ENCODE measurements around the gene MYL1. TPM values are rescaled to one million over a fixed set of nuclear protein-coding genes. Genes with fewer than 3 reads are reported as not detected.

MYL1 gene
- polyA plus RNA-seq, 6 donors from 2014 or later, result not detected

DNA sequence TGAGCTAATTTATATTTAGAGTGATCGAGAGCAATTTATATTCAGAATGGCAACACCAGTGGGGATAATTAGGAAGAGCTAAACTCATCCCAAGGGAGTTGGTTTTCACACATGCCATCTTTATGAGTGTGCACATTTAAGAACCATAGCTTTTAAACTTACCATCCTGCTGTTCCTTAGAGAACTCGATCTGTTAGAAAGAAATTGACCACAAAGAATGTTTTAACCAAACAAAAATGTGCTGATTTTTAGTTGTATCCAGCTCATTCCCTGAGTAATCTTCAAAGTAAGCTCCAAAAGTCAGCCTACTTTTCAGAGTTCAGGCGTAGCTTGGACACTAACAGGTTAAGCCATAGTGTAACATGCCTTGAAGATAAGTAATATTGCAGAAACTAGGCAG is 12.6 kb downstream of the MYL1 start:
- Mint-ChIP-seq H3K36me3 (no peaks in the 10 kb centered on the region), H3K4me3 (no peak overlapping the region), H3K27me3 (no peaks in the 10 kb centered on the region), H3K9me3 (peaks cover 0 to 2% (median 0%) of the 10 kb centered on the region in 7 donors), H3K27ac (no peak overlapping the region), H3K4me1 (no peaks in the 10 kb centered on the region)
- ATAC-seq (ENCODE audit: low read depth in 2 of 2) (no peak), DNase-seq (no peak)

DNA sequence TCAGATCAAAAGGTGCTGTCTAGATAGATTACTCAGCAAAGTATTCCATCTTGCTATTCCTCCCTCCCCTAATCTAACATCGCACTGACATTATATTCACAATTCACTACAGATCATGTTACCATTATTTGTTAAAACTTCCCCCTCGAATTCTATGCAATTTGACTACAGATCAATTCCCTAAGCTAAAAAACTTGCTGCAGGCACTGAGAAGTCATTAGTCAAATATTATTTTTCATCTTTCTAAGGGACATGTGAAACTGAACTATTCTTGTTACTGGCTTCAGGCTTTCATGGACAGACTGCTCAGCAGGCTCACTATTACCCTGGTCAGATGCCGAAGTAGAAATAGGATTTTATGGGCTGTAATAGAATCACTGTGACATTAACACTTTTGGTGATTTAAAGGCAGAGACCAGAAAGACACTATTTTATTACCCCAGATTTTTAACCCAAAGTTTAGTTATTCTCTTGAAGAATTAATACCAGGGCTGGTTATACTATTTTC is 15.1 kb downstream of the MYL1 start:
- no peak for ATAC-seq (ENCODE audit: low read depth in 2 of 2)
- H3K27me3 Mint-ChIP-seq, result no peaks in the 10 kb centered on the region
- no peaks in the 10 kb centered on the region for H3K36me3 Mint-ChIP-seq
- H3K4me3 Mint-ChIP-seq, result no peak overlapping the region
- peaks cover 0 to 2% (median 0%) of the 10 kb centered on the region in 7 donors for H3K9me3 Mint-ChIP-seq
- no peak overlapping the region for H3K27ac Mint-ChIP-seq
- no peaks in the 10 kb centered on the region for H3K4me1 Mint-ChIP-seq
- DNase-seq, result no peak

DNA sequence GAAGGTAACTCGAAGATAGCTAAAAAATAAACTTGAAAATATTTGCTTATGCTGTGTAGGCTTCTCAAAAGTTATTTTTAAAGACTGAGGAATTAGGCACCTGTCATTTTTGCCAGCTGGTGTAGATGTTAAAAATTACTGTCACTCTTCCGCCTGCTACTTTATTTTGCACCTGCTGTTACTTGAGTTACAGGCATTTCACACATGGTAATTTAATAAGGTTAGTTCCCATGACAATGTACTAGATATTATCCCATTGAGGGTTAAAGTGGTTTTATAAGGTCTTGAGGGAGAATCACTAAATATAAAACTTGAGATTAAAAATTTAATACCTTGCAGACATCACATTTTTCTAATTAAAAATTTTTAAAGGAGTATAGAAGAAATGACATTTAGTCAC is 26.6 kb downstream of the MYL1 start:
- no peak overlapping the region for H3K4me3 Mint-ChIP-seq
- no peak for DNase-seq
- no peak overlapping the region for H3K27ac Mint-ChIP-seq
- H3K36me3 Mint-ChIP-seq, result no peaks in the 10 kb centered on the region
- no peaks in the 10 kb centered on the region for H3K27me3 Mint-ChIP-seq
- peaks cover 0 to 5% (median 0%) of the 10 kb centered on the region in 3 donors for H3K4me1 Mint-ChIP-seq
- H3K9me3 Mint-ChIP-seq, result peaks cover 4 to 14% (median 7%) of the 10 kb centered on the region in 7 donors
- no peak for ATAC-seq (ENCODE audit: low read depth in 2 of 2)

DNA sequence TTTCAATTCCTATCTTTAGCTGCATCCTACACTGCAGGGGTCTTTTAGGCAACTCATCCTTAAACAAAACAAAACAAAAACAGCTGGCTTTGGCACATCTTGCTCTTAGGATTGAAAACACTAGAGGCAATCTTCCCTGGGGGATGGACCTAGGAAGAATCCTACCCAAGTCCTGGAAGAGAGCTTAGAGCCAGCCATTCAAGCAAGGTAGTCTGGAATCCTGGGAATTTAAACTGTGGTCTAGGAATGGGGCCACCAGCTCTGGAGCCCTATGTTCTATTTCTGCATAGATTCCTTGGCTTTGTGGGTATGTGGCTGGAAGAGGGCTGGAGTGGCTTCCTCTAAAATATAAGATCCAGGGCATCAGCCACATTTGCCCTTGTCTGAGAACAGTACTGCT is 27.7 kb downstream of the MYL1 start:
- H3K27me3 Mint-ChIP-seq, result no peaks in the 10 kb centered on the region
- H3K9me3 Mint-ChIP-seq, result peaks cover 4 to 24% (median 13%) of the 10 kb centered on the region in 7 donors
- H3K4me1 Mint-ChIP-seq, result peaks cover 0 to 5% (median 0%) of the 10 kb centered on the region in 3 donors
- ATAC-seq (ENCODE audit: low read depth in 2 of 2), result no peak
- no peak for DNase-seq
- no peaks in the 10 kb centered on the region for H3K36me3 Mint-ChIP-seq
- H3K27ac Mint-ChIP-seq, result no peak overlapping the region
- H3K4me3 Mint-ChIP-seq, result no peak overlapping the region

DNA sequence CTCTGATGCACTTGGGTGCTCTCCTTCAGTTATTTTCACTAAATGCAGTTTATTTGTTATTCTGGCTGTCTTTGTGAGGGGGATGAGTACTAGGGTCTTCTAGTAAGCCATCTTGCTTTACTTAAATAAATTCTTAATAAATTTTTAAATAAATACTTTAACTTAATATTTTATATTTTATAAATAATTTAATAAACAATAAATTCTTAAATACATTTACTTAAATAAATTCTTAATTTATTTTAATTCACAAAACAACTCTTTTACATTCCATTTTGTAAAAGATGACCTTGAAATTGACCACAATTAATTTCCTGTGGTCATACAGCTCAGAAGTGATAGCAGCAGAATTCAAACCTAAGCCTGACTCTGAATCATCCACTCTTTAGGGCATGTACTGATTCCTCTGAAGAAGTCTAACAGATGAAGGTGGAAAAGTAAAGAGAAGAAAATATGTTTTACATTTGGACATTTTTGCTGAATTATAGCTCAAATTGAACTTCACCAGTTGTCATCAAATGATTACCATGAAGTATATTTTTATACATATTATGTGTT is 28.8 kb downstream of the MYL1 start:
- Mint-ChIP-seq H3K27me3 (no peaks in the 10 kb centered on the region), H3K4me3 (no peak overlapping the region), H3K27ac (no peak overlapping the region), H3K4me1 (peaks cover 0 to 5% (median 0%) of the 10 kb centered on the region in 3 donors), H3K9me3 (peaks cover 4 to 32% (median 13%) of the 10 kb centered on the region in 7 donors), H3K36me3 (no peaks in the 10 kb centered on the region)
- DNase-seq, result no peak
- ATAC-seq (ENCODE audit: low read depth in 2 of 2), result no peak

DNA sequence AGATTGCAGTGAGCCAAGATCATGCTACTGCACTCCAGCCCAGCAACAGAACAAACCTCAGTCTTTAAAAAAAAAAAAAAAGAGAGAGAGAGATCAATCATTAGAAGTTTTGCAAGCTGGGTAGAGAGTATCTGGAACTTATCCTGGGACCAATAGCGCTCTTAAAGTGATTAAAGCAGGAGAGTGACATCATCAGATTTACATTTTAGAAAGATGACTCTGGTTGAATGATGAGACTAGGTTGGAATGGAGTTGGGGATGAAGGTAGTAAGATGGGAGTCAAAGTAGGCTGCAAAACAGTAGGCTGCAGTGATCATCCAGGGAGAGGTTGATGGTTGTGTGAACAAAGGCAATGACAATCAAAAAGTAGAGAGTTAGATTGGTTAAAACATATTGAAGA is 37.8 kb downstream of the MYL1 start:
- Mint-ChIP-seq H3K36me3 (no peaks in the 10 kb centered on the region), H3K27ac (peak overlapping the region in 1 of 6 donors; percentile 65), H3K9me3 (peaks cover 0 to 6% (median 3%) of the 10 kb centered on the region in 7 donors), H3K4me3 (no peak overlapping the region), H3K27me3 (peaks cover 0 to 4% (median 0%) of the 10 kb centered on the region in 3 donors), H3K4me1 (no peaks in the 10 kb centered on the region)
- ATAC-seq (ENCODE audit: low read depth in 2 of 2), result no peak
- no peak for DNase-seq

DNA sequence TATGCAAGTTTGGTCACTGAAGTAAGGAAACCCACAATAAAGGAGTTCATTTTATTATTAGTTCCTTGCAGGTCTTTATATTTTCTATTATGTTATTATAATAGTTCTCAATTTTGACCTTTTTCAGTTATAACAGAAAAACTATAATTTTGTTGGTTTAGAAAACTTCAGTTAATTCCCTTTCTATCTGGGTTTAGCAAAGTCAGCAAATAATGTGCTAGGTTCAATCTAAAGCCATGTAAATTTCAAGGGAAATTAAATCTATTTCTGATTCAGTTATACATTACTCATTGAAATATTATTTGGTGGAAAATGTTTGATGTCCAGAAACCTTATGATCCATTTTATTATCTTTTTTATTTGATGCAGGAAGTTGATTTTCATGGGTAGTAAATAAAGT is 43.7 kb downstream of the MYL1 start:
- peaks cover 0 to 5% (median 0%) of the 10 kb centered on the region in 7 donors for H3K9me3 Mint-ChIP-seq
- no peak for ATAC-seq (ENCODE audit: low read depth in 2 of 2)
- no peak for DNase-seq
- H3K4me1 Mint-ChIP-seq, result no peaks in the 10 kb centered on the region
- no peaks in the 10 kb centered on the region for H3K36me3 Mint-ChIP-seq
- H3K27me3 Mint-ChIP-seq, result peaks cover 0 to 14% (median 0%) of the 10 kb centered on the region in 3 donors
- no peak overlapping the region for H3K27ac Mint-ChIP-seq
- no peak overlapping the region for H3K4me3 Mint-ChIP-seq

DNA sequence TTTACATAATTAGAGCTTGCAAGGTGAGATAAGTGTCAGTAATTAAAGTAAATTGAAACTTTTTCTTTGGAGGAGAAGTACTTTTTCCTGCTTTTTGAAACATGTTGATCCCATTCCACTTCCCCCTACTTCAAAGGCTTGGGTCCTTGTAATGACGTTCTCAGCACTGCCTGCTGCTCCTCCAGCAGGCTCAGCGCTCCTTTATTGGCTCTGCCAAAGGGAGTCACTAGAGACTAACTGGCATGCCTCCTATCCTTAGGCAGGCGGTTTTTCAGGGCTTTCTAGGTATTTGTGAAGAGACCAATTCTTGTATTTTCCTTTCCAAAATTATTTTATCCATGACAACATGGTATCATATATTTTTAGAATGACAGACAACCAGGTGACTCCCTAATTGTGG is 45.8 kb downstream of the MYL1 start:
- Mint-ChIP-seq H3K27ac (no peak overlapping the region), H3K27me3 (peaks cover 0 to 20% (median 0%) of the 10 kb centered on the region in 3 donors), H3K4me3 (no peak overlapping the region), H3K4me1 (no peaks in the 10 kb centered on the region), H3K36me3 (no peaks in the 10 kb centered on the region), H3K9me3 (peaks cover 0 to 5% (median 0%) of the 10 kb centered on the region in 7 donors)
- DNase-seq (no peak), ATAC-seq (ENCODE audit: low read depth in 2 of 2) (no peak)

DNA sequence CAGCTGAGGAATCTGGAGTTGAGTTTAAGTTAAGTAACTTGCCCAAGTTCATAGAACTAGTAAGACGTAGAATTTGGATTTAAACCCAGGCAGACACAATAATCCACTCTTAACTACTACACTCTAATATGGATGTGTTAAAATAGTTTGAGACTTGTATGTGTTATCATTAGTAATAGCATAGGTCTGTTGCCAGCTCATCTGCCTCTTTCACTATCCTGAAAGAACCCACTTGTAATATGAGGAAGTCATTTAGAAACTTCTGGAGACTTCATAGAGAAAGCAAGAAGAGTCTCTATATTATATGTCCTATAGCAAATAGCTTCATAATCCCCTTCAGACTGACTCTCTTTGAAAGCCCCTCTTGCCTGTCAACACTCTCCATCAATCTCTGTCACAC is 46.7 kb downstream of the MYL1 start:
- no peak overlapping the region for H3K4me3 Mint-ChIP-seq
- no peaks in the 10 kb centered on the region for H3K36me3 Mint-ChIP-seq
- H3K9me3 Mint-ChIP-seq, result no peaks in the 10 kb centered on the region
- DNase-seq (no peak), ATAC-seq (ENCODE audit: low read depth in 2 of 2) (no peak)
- peaks cover 0 to 20% (median 0%) of the 10 kb centered on the region in 3 donors for H3K27me3 Mint-ChIP-seq
- no peaks in the 10 kb centered on the region for H3K4me1 Mint-ChIP-seq
- no peak overlapping the region for H3K27ac Mint-ChIP-seq

DNA sequence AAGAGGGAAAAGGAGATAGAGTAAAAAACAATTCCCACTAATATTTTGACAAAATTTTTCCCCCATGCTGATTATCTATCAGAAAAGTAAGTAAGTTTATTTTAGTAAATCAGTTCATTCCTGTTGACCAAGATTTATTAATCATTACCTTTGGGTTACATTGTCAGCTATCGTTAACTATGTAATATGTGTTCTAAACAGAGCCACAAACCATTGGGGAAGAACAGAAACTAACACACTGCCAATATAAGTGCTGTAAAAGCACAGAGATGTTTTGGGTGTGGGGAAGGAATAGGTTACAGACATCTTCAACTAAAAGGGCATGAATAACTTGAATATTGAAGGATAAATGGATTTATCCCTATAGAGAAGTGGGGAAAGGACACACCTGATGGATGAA is 47.3 kb downstream of the MYL1 start:
- H3K4me3 Mint-ChIP-seq, result no peak overlapping the region

DNA sequence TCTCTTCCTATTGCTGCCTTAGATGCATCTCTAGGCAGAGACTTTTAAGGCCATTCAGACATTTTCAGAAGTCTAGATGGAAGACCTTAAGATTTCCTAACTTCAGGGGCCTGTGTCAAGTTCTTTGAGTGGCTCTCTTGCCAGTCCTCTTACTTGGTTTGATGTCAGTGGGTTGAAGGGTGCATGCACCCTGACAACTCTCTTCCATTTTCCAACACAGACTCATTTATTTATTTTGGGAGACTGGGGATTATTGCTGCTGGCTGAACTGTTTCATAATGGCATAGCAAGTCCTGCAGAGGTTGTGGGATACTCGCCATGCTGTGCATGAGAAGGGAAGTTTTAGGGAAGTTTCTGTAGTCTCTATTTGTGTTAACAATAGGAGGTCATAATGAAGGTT is 50.7 kb downstream of the MYL1 start:
- H3K27ac Mint-ChIP-seq, result no peak overlapping the region
- no peaks in the 10 kb centered on the region for H3K9me3 Mint-ChIP-seq
- H3K4me1 Mint-ChIP-seq, result no peaks in the 10 kb centered on the region
- no peak overlapping the region for H3K4me3 Mint-ChIP-seq
- no peaks in the 10 kb centered on the region for H3K36me3 Mint-ChIP-seq
- no peak for ATAC-seq (ENCODE audit: low read depth in 2 of 2)
- DNase-seq, result no peak
- peaks cover 0 to 20% (median 0%) of the 10 kb centered on the region in 3 donors for H3K27me3 Mint-ChIP-seq

More for the DNA sequence above, 47.3 kb downstream of the MYL1 start:
- peaks cover 0 to 20% (median 0%) of the 10 kb centered on the region in 3 donors for H3K27me3 Mint-ChIP-seq
- no peaks in the 10 kb centered on the region for H3K36me3 Mint-ChIP-seq
- no peaks in the 10 kb centered on the region for H3K4me1 Mint-ChIP-seq
- DNase-seq (no peak), ATAC-seq (ENCODE audit: low read depth in 2 of 2) (no peak)
- no peak overlapping the region for H3K27ac Mint-ChIP-seq
- no peaks in the 10 kb centered on the region for H3K9me3 Mint-ChIP-seq

DNA sequence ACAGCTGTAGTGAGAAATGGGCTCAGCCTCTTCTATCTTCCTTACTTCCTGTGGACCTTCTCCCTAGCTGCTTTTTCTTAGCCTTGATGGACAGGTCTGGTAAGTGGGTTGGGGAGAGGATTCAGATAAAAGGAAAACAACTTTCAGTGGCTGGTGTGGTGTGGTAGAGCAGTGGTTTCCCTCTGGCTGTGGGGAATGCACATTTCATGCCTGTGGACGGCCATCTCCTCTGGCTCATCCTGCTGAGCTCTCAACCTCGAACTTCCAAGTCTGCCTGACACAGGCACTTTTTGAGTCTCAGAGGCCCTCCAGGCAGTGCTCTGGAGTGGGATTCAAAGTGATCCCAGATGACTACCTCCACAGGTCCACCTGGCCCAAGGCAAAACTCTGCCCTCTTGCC is 51.1 kb downstream of the MYL1 start:
- Mint-ChIP-seq H3K4me3 (no peak overlapping the region), H3K27me3 (peaks cover 0 to 16% (median 0%) of the 10 kb centered on the region in 3 donors), H3K4me1 (no peaks in the 10 kb centered on the region), H3K36me3 (no peaks in the 10 kb centered on the region), H3K9me3 (no peaks in the 10 kb centered on the region), H3K27ac (no peak overlapping the region)
- DNase-seq (no peak), ATAC-seq (ENCODE audit: low read depth in 2 of 2) (no peak)

DNA sequence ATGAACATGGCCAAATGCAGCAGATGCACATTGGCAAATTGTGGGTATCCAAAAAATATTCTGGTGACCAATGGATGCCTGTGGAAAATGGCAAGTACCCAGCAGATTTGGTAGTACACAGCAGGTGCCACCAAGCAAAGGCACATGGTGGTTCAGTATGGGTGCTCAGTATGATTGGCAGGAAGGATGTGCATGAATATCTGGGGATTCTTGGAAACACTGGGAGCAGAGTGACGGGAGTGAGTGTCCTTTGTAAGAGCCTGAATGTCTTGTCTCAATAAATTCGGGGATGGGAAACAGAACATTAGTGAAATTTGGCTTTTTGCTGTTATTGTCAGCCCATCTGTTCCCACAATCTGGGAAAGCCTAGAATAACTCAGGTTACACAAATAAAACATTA is 52.9 kb downstream of the MYL1 start:
- Mint-ChIP-seq H3K36me3 (no peaks in the 10 kb centered on the region), H3K27me3 (peaks cover 0 to 16% (median 0%) of the 10 kb centered on the region in 3 donors), H3K27ac (no peak overlapping the region), H3K4me3 (no peak overlapping the region), H3K4me1 (no peaks in the 10 kb centered on the region), H3K9me3 (peaks cover 0 to 2% (median 0%) of the 10 kb centered on the region in 7 donors)
- DNase-seq, result no peak
- no peak for ATAC-seq (ENCODE audit: low read depth in 2 of 2)

DNA sequence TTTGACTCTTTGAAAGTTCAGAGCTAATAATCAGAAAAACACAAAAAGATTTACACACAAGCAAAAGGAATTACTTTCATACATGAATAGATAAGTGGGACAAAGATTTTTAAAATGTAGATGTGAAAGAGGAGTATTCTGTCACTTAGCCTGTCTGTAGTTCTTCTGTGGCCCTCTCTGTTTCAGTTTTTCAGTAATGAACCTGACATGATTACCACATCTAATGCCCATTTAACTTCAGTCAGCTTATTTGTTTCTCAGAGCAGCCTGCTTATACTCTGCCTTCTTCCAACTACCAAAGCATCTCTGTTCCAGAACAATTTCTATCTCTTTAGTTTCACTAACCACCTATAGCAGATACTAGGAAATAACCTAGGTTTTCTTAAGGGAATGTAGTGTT is 55.3 kb downstream of the MYL1 start:
- ATAC-seq (ENCODE audit: low read depth in 2 of 2), result no peak
- H3K27ac Mint-ChIP-seq, result no peak overlapping the region
- peaks cover 0 to 3% (median 0%) of the 10 kb centered on the region in 7 donors for H3K9me3 Mint-ChIP-seq
- DNase-seq, result no peak
- H3K36me3 Mint-ChIP-seq, result no peaks in the 10 kb centered on the region
- H3K27me3 Mint-ChIP-seq, result peaks cover 0 to 9% (median 0%) of the 10 kb centered on the region in 3 donors
- no peak overlapping the region for H3K4me3 Mint-ChIP-seq
- no peaks in the 10 kb centered on the region for H3K4me1 Mint-ChIP-seq

Data from naive B cell (primary cell).